Loucy (cell line): ENCODE results near the gene ASS1.

Experiments
- H2AFZ ChIP-seq: fragments of 200-600 bp; sonication (generic); 2 replicates; pipeline ENCODE4 v1.6.0; 2016; ENCODE audit warnings: antibody characterized with exemption, mild to moderate bottlenecking, low read length, moderate library complexity
- H3F3A ChIP-seq: fragments of 200-600 bp; 2 replicates; pipeline ENCODE4 v1.6.0; 2016; ENCODE audit warnings: antibody characterized with exemption, low read depth, mild to moderate bottlenecking
- H3K27me3 ChIP-seq: fragments of 200-600 bp; sonication (generic); 2 replicates; pipeline ENCODE4 v1.6.1; 2014; ENCODE audit warnings: low read length, mild to moderate bottlenecking; ENCODE audit not compliant: insufficient read depth, poor library complexity, severe bottlenecking
- H3K36me3 ChIP-seq: fragments of 200-600 bp; sonication (generic); 2 replicates; pipeline ENCODE4 v1.6.1; 2016; ENCODE audit warnings: low read length; ENCODE audit not compliant: insufficient read depth
- H3K4me1 ChIP-seq: fragments of 200-600 bp; sonication (generic); 2 replicates; pipeline ENCODE4 v1.5.1; 2014; ENCODE audit warnings: low read length, mild to moderate bottlenecking; ENCODE audit not compliant: insufficient read depth, poor library complexity, severe bottlenecking
- H3K4me2 ChIP-seq: fragments of 200-600 bp; sonication (generic); 2 replicates; pipeline ENCODE4 v1.6.0; 2014; ENCODE audit warnings: antibody characterized with exemption, low read length, low read depth, mild to moderate bottlenecking; ENCODE audit not compliant: poor library complexity, severe bottlenecking
- H3K4me3 ChIP-seq: fragments of 200-600 bp; sonication (generic); 2 replicates; pipeline ENCODE4 v1.5.1; 2014; ENCODE audit warnings: low read length, mild to moderate bottlenecking, mixed read lengths; ENCODE audit not compliant: poor library complexity, severe bottlenecking
- H3K79me2 ChIP-seq: fragments of 200-600 bp; sonication (generic); 2 replicates; pipeline ENCODE4 v1.6.1; 2014; ENCODE audit warnings: low read length; ENCODE audit not compliant: insufficient read depth
- H3K9ac ChIP-seq: fragments of 200-600 bp; sonication (generic); 2 replicates; pipeline ENCODE4 v1.6.0; 2014; ENCODE audit warnings: mild to moderate bottlenecking, low read depth, low read length, moderate library complexity; ENCODE audit not compliant: poor library complexity, severe bottlenecking
- H3K9me2 ChIP-seq: fragments of 200-600 bp; sonication (generic); replicated peaks from 2 replicates; pipeline ENCODE4 v1.6.1; 2016; ENCODE audit warnings: low read depth, low read length, mixed read lengths
- H3K9me3 ChIP-seq: fragments of 200-600 bp; sonication (generic); 2 replicates; pipeline ENCODE4 v1.6.1; 2014; ENCODE audit warnings: mild to moderate bottlenecking, antibody characterized with exemption, low read length, low read depth; ENCODE audit not compliant: insufficient read depth
- H4K20me1 ChIP-seq: fragments of 200-600 bp; sonication (generic); 2 replicates; pipeline ENCODE4 v1.6.0; 2014; ENCODE audit warnings: antibody characterized with exemption, low read length, mild to moderate bottlenecking; ENCODE audit not compliant: insufficient read depth, poor library complexity, severe bottlenecking
- EZH2phosphoT487 ChIP-seq: fragments of 200-600 bp; IDR thresholded peaks from 2 replicates; pipeline ENCODE4 v1.6.1; 2018; ENCODE audit warnings: antibody characterized with exemption, mild to moderate bottlenecking, moderate library complexity, borderline replicate concordance
- TF ChIP-seq, protein P1 (sequence below): fragments of 200-600 bp; sonication (generic); conservative IDR thresholded peaks from 2 replicates; pipeline ENCODE4 v1.5.1; 2014; ENCODE audit warnings: mild to moderate bottlenecking, antibody characterized with exemption, low read length

ASS1 gene

DNA sequence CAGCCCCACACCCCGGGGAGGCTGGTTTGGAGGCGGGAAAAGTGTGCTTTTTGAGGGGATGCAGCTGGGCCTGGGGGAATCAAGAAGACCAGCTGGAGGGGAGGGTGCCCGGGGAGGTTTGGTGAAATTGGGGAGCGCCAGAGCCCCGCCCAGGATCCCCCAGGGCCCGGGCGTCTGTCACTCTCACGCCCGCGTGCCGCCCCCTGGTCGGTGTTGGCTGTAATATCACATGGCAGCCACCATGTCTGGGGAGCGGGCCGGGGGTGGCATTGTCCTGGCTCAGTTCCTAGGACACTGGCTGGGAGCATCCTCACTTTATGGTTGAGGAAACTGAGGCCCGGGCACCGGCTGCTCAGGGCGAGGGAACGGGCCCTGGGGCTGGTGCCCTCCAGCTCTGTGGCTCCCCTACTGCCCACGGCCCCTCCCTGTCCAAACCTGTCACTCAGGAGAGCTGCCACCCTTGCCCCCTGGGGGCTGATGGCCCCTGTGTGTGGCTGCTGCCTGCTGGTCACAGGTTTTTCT is 27.5 kb downstream of the ASS1 start:
- Histone ChIP-seq H3K36me3 (no peaks in the 10 kb centered on the region), H3K9me3 (no peaks in the 10 kb centered on the region), H2AFZ (no peak overlapping the region), H4K20me1 (no peaks in the 10 kb centered on the region), H3K79me2 (no peaks in the 10 kb centered on the region), H3K4me3 (no peak overlapping the region), H3K4me2 (no peak overlapping the region), H3K9ac (no peak overlapping the region), H3K9me2 (no peaks in the 10 kb centered on the region), H3K4me1 (no peaks in the 10 kb centered on the region), H3F3A (no peaks in the 10 kb centered on the region), H3K27me3 (no peaks in the 10 kb centered on the region)
- TF ChIP-seq, protein P1, sequence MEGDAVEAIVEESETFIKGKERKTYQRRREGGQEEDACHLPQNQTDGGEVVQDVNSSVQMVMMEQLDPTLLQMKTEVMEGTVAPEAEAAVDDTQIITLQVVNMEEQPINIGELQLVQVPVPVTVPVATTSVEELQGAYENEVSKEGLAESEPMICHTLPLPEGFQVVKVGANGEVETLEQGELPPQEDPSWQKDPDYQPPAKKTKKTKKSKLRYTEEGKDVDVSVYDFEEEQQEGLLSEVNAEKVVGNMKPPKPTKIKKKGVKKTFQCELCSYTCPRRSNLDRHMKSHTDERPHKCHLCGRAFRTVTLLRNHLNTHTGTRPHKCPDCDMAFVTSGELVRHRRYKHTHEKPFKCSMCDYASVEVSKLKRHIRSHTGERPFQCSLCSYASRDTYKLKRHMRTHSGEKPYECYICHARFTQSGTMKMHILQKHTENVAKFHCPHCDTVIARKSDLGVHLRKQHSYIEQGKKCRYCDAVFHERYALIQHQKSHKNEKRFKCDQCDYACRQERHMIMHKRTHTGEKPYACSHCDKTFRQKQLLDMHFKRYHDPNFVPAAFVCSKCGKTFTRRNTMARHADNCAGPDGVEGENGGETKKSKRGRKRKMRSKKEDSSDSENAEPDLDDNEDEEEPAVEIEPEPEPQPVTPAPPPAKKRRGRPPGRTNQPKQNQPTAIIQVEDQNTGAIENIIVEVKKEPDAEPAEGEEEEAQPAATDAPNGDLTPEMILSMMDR, result no peak
- no peak for TF ChIP-seq EZH2phosphoT487

DNA sequence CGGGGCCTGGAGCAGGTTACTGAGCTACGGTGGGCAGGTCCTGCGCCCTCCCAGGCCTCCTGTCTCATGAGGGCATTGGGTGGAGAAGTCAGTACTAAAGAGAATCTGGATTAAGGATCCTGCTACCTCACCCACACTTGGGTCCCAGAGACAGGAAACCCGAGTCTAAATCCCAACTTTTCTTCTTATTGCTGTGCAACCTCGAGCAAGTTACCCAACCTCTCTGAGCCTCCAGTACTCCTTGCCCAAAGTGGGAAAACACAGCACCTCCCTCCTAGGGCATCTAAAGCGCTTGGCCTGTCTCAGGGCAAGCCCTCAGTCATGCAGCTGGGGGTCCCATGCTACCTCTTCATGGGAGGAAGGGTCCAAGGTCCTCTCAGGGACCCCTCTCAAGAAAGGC is 28.2 kb downstream of the ASS1 start:
- TF ChIP-seq EZH2phosphoT487, result no peak
- TF ChIP-seq, protein P1, result no peak
- Histone ChIP-seq H3K9ac (no peak overlapping the region), H4K20me1 (no peaks in the 10 kb centered on the region), H3K79me2 (no peaks in the 10 kb centered on the region), H3K36me3 (no peaks in the 10 kb centered on the region), H3K4me3 (no peak overlapping the region), H3K9me3 (no peaks in the 10 kb centered on the region), H3K27me3 (no peaks in the 10 kb centered on the region), H3K4me2 (no peak overlapping the region), H3K4me1 (no peaks in the 10 kb centered on the region), H3K9me2 (no peaks in the 10 kb centered on the region), H2AFZ (no peak overlapping the region), H3F3A (no peaks in the 10 kb centered on the region)

DNA sequence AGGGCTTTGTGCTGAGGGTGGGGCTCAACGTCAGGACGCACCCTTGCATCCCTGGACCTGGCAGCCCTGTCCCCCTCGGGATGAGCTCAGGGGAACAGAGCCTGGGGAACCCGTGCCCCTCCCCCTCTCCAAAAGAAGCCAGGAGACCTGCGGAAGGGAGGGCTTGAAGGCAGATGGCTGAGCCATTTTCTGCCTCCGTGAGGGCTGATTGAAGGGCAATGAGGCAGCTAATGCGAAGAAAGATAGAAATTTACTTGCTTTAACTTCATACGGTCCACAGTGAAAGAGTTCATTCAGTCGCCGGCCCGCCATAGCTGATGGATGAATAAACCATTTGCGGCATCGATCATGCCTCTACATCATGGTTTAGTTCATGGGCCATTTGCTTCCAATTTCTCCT is 28.8 kb downstream of the ASS1 start:
- no peaks in the 10 kb centered on the region for H3K79me2 ChIP-seq
- H3K9me3 ChIP-seq, result no peaks in the 10 kb centered on the region
- H3K4me1 ChIP-seq, result no peaks in the 10 kb centered on the region
- no peaks in the 10 kb centered on the region for H3K27me3 ChIP-seq
- no peak overlapping the region for H3K4me3 ChIP-seq
- H3K4me2 ChIP-seq, result no peak overlapping the region
- no peak overlapping the region for H3K9ac ChIP-seq
- no peak overlapping the region for H2AFZ ChIP-seq
- H3F3A ChIP-seq, result no peaks in the 10 kb centered on the region
- TF ChIP-seq EZH2phosphoT487, result no peak
- TF ChIP-seq, protein P1, result no peak
- no peaks in the 10 kb centered on the region for H3K36me3 ChIP-seq
- no peaks in the 10 kb centered on the region for H3K9me2 ChIP-seq
- no peaks in the 10 kb centered on the region for H4K20me1 ChIP-seq
